Erythroblast (primary cell): ENCODE results near the gene DHRSX.

ENCODE experiments used
- GATA1 ChIP-seq: IDR thresholded peaks from 2 replicates; pipeline ENCODE4 v1.6.1; 2011; ENCODE audit warnings: low read depth, mild to moderate bottlenecking, control low read depth, low read length, moderate library complexity
- POLR2A ChIP-seq: IDR thresholded peaks from 2 replicates; pipeline ENCODE4 v1.6.1; 2011; ENCODE audit warnings: mild to moderate bottlenecking, low read length

GRCh38 chrX:2391869-2392606 lies 108.7 kb downstream of the DHRSX start:
- no peak for TF ChIP-seq POLR2A
- no peak for TF ChIP-seq GATA1
